ENCODE results near the gene TRIO.

DNA sequence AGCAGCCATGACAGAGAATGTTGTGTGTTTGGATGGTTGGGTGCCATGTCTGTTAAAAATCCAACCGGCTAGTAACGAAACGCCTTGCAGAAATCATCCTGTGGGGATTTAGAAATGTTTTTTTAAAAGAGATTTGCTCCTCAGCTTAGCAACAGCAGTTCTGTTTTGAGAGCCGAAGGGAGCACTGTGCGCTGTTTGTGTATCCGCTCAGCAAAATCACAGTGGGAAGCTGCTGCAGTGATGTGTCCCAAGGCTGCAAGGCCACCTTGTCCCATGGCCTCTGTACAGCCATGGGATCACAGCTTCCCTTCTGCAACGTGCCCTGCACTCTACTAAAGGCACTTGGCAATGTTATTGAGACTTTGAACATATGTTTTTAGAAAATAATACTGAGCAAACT is 40.9 kb downstream of the TRIO start:
- TF ChIP-seq, protein P1, sequence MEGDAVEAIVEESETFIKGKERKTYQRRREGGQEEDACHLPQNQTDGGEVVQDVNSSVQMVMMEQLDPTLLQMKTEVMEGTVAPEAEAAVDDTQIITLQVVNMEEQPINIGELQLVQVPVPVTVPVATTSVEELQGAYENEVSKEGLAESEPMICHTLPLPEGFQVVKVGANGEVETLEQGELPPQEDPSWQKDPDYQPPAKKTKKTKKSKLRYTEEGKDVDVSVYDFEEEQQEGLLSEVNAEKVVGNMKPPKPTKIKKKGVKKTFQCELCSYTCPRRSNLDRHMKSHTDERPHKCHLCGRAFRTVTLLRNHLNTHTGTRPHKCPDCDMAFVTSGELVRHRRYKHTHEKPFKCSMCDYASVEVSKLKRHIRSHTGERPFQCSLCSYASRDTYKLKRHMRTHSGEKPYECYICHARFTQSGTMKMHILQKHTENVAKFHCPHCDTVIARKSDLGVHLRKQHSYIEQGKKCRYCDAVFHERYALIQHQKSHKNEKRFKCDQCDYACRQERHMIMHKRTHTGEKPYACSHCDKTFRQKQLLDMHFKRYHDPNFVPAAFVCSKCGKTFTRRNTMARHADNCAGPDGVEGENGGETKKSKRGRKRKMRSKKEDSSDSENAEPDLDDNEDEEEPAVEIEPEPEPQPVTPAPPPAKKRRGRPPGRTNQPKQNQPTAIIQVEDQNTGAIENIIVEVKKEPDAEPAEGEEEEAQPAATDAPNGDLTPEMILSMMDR (IDR thresholded peaks at IDR 0.05 in 2 of 3, conservative IDR thresholded peaks at IDR 0.05 in 1 of 3; ENCODE audit: borderline replicate concordance in 1 of 3, insufficient read depth in 1 of 3, low read depth in 2 of 3, low read length in 2 of 3) = no peak
- TF ChIP-seq EZH2phosphoT487 (IDR thresholded peaks at IDR 0.05; ENCODE audit: borderline replicate concordance) (no peak), JUND (IDR thresholded peaks at IDR 0.05) (no peak)
- TF ChIP-seq, protein P2, sequence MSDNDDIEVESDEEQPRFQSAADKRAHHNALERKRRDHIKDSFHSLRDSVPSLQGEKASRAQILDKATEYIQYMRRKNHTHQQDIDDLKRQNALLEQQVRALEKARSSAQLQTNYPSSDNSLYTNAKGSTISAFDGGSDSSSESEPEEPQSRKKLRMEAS (IDR thresholded peaks at IDR 0.05) = no peak

Measured in HCT116 (cell line).